GM20000 (cell line): Measurements from ENCODE around the gene FAM98B.
"Not testable (repeated sequence)": the region's sequence is repeated elsewhere in the genome, so short reads cannot be mapped to it uniquely, and the experiment has no call there.

Experiments
- DNase-seq: peaks from one replicate; pipeline ENCODE4 v3.0.0; 2012; ENCODE audit warnings: low spot score
- CTCF ChIP-seq: IDR thresholded peaks from 2 replicates; pipeline ENCODE4 v1.5.1; 2012; ENCODE audit warnings: mild to moderate bottlenecking, control low read depth; ENCODE audit errors: extremely low read depth, missing control alignments

Gene FAM98B

DNA sequence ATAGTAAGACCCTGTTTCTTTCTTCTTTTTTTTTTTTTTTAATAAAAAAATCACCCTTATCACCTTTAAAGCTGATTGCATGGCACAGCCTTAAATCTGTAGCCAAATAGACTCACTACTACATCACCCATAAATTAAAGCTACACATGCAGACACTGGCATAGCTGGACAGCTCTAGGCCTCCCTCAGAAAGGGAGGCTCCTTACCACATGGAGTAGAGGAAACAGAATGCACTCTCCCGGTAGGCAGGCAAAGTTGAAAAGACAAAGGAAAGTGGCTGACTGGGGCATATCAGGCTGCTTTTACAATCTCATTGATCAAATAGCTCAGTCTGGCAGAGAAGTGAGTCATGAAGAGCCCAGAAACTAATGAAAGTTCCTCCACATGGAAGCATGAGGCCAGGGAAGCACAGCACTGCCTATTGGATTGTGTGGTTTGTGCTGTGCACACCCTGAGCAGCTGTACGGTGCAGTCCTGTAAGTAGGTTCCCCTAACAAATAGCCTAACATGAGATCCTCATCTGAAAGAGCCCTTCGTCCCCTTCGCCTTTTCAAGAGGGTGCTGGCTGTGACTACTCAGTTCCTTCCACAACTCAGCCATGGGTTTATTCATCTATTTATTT lies 32.7 kb upstream of the FAM98B start:
- no peak for DNase-seq
- no peak for TF ChIP-seq CTCF

DNA sequence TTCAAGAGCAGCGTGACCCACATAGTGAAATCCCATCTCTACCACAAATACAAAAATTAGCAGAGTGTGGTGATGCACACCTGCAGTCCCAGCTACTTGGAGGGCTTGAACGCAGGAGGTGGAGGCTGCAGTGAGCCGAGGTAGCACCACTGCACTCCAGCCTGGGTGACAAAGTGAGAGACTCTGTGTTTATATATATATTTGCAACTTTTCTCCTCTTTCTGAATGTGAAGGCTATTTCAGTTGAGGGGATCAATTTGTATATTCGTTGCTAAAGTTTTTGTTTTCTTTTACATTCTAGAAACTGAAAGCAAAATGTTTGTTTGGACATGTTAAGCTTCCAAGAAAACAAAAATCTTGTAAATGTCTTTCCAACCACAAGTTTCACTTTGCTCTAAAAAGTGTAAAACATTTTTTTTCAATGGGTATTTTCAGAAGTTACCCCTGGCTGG lies 29.8 kb upstream of the FAM98B start:
- no peak for DNase-seq
- TF ChIP-seq CTCF, result no peak

- no peak for DNase-seq
- no peak for TF ChIP-seq CTCF
These were observed 28.7 kb upstream of the FAM98B start for GRCh38 chr15:38425269-38425668.

DNA sequence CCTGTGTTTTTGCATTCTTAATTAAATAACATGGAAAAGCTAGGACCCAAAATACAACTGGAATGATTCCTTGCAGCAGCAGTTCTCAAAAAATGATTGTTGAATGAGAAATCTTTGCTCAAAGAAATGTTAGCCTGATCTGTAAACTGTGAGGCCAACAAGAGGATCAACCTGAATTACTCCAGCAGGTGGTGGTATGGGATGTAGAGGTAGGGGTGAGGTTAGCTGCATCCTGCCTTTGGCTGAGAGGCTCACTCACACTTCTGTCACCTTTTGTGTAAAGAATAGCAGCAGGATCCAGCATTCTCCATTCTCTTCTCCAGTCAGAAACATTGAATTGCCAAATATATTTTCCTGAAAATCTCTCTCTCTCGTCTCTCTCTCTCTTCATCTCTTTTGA lies 26.5 kb upstream of the FAM98B start:
- no peak for TF ChIP-seq CTCF
- no peak for DNase-seq

DNA sequence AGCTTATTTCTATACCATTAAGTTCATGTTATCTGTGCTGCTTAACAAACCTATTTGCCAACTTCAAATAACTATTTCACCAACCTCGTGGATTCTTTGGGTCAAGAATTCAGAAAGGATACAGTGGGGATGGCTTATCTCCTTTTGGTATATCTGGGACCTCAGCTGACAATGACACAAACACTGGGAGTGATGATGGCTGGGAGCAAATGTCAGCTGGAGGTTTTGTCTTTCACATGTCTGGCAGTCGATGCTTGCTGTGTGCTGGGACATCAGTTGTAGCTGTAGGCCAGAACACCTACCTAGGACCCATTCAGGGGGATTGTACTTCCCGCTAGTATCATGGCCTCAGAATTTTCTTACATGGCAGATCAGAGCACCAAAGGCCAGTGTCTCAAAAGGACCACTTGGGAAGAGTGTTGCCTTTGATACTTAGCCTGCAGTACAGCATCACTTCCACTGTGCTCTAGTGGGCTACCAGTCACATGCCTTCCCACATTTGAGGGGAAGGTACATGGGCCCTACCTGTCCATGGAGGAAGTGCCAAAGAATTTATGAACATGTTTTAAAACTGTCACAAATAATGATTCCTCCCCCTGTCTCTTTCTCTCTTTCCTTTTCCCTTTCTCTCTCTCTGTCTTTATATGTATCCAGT lies 23.7 kb upstream of the FAM98B start:
- no peak for TF ChIP-seq CTCF
- DNase-seq, result no peak

- no peak for TF ChIP-seq CTCF
- no peak for DNase-seq
These were observed 16.9 kb upstream of the FAM98B start for GRCh38 chr15:38436993-38437392.

DNA sequence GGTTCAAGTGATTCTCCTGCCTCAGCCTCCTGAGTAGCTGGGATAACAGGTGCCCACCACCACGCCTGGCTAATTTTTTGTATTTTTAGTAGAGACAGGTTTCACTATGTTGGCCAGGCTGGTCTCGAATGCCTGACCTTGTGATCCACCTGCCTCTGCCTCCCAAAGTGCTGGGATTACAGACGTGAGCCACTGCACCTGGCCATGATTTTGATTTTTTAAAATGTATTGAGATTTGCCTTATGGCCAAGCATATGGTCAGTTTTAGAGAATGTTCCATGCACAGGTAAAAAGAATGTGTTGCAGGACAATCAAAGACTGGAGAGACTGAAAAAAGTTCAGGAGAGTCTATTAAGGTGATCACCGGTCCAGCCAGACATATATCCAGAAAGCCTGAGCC lies 16.3 kb upstream of the FAM98B start:
- not testable (repeated sequence) for DNase-seq
